GM10266 (cell line): Measurements from ENCODE around the gene MAP4K5.

Source experiments
- DNase-seq: peaks from one replicate; pipeline ENCODE4 v3.0.0; 2012; ENCODE audit errors: extremely low spot score
- CTCF ChIP-seq: IDR thresholded peaks from 2 replicates; pipeline ENCODE4 v1.5.1; 2012; ENCODE audit warnings: mild to moderate bottlenecking, low read depth; ENCODE audit not compliant: control insufficient read depth, insufficient read depth; ENCODE audit errors: missing control alignments

Gene MAP4K5

GRCh38 chr14:50402965-50403364 is 129.4 kb downstream of the MAP4K5 start:
- no peak for TF ChIP-seq CTCF
- DNase-seq = no peak

- TF ChIP-seq CTCF = no peak
- no peak for DNase-seq
These were observed 131.9 kb downstream of the MAP4K5 start for GRCh38 chr14:50400461-50400860.

- no peak for TF ChIP-seq CTCF
- DNase-seq = no peak
These were observed 132.9 kb downstream of the MAP4K5 start for GRCh38 chr14:50399251-50400032.

- DNase-seq = no peak
- no peak for TF ChIP-seq CTCF
These were observed 134.2 kb downstream of the MAP4K5 start for GRCh38 chr14:50398189-50398580.

- no peak for DNase-seq
- no peak for TF ChIP-seq CTCF
These were observed 134.8 kb downstream of the MAP4K5 start for GRCh38 chr14:50397390-50398188.

- no peak for TF ChIP-seq CTCF
- peak; percentile 71 for DNase-seq
These were observed 135.6 kb downstream of the MAP4K5 start, which contains the start of gene CDKL1 for GRCh38 chr14:50396631-50397389. Gene CDKL1 (minus strand): TSS chr14:50396881. CDS start chr14:50395868, 1,013 bp downstream.
